SK-N-SH (cell line): ENCODE measurements around the gene LAMTOR4. TPM values are rescaled to one million over a fixed set of nuclear protein-coding genes. Genes with fewer than 3 reads are reported as not detected.

Source experiments
- CTCF ChIA-PET: fragments of 300-600, 350-600 bp; formaldehyde crosslinking; extraction: SDS; loops from one replicate; lab custom pipeline; 2021; lab: Yijun Ruan, JAX
- POLR2A ChIA-PET: fragments of 350-600 bp; sonication (Branson Sonifier 250); formaldehyde crosslinking; extraction: SDS; loops from one replicate; lab custom pipeline; 2020; ENCODE audit warnings: antibody characterized with exemption, inconsistent platforms; lab: Yijun Ruan, JAX
- DNase-seq: peaks from one replicate; pipeline ENCODE4 v3.0.0; 2012
- H2AFZ ChIP-seq: fragments of 200-600 bp; sonication (generic); 2 replicates; pipeline ENCODE4 v1.8.1; 2016; ENCODE audit warnings: antibody characterized with exemption, mild to moderate bottlenecking, low read depth
- H3F3A ChIP-seq: fragments of 200-600 bp; sonication (generic); replicated peaks from 2 replicates; pipeline ENCODE3; 2016; ENCODE audit warnings: antibody characterized with exemption, mild to moderate bottlenecking; ENCODE audit not compliant: insufficient read depth
- H3K27ac ChIP-seq, 2 experiments: fragments of 200-500 bp in 1 of 2; fragments of 200-600 bp in 1 of 2; sonication (Bioruptor generic) in 1 of 2; sonication (generic), shearing (Covaris generic) in 1 of 2; 2 replicates each; pipeline versions ENCODE4 v1.5.1 to v1.6.1; 2014 to 2016; ENCODE audit warnings: low read depth in 2 of 2, inconsistent platforms in 1 of 2, low read length in 1 of 2, mild to moderate bottlenecking in 1 of 2, mixed read lengths in 1 of 2
- H3K27me3 ChIP-seq: fragments of 200-600 bp; sonication (generic), shearing (Covaris generic); 2 replicates; pipeline ENCODE4 v1.6.1; 2016; ENCODE audit warnings: mixed run types; ENCODE audit not compliant: insufficient read depth
- H3K36me3 ChIP-seq, 2 experiments: fragments of 200-500 bp in 1 of 2; fragments of 200-600 bp in 1 of 2; sonication (Bioruptor generic) in 1 of 2; sonication (generic) in 1 of 2; replicated peaks in 1 of 2; 2 replicates each; pipeline versions ENCODE3 to v1.5.1; 2014 to 2016; ENCODE audit warnings: low read length in 1 of 2, mild to moderate bottlenecking in 1 of 2; ENCODE audit not compliant: insufficient read depth in 2 of 2, control insufficient read depth in 1 of 2
- H3K4me1 ChIP-seq, 2 experiments: fragments of 200-500 bp in 1 of 2; fragments of 200-600 bp in 1 of 2; sonication (Bioruptor generic) in 1 of 2; sonication (generic), shearing (Covaris generic) in 1 of 2; 2 replicates each; pipeline versions ENCODE4 v1.5.1 to v1.6.1; 2014 to 2016; ENCODE audit warnings: low read depth in 1 of 2, low read length in 1 of 2, mixed run types in 1 of 2; ENCODE audit not compliant: insufficient read depth in 2 of 2, control insufficient read depth in 1 of 2
- H3K4me2 ChIP-seq: fragments of 200-600 bp; sonication (generic), shearing (Covaris generic); 2 replicates; pipeline ENCODE4 v1.6.1; 2017; ENCODE audit warnings: mixed run types
- H3K4me3 ChIP-seq, 2 experiments: fragments of 200-500 bp in 1 of 2; fragments of 200-600 bp in 1 of 2; sonication (Bioruptor generic) in 1 of 2; sonication (generic), shearing (Covaris generic) in 1 of 2; 2 replicates each; pipeline versions ENCODE4 v1.5.1 to v1.8.1; 2014 to 2016; ENCODE audit warnings: low read depth in 2 of 2, inconsistent platforms in 1 of 2, low read length in 1 of 2, mild to moderate bottlenecking in 1 of 2, mixed read lengths in 1 of 2, moderate library complexity in 1 of 2
- H3K79me2 ChIP-seq: fragments of 200-600 bp; sonication (generic); 2 replicates; pipeline ENCODE4 v1.8.1; 2017; ENCODE audit warnings: mild to moderate bottlenecking; ENCODE audit not compliant: insufficient read depth
- H3K9ac ChIP-seq: fragments of 200-600 bp; sonication (generic); 2 replicates; pipeline ENCODE4 v1.6.1; 2017; ENCODE audit warnings: mixed run types
- H3K9me2 ChIP-seq: fragments of 200-600 bp; sonication (generic); 2 replicates; pipeline ENCODE4 v1.6.1; 2017; ENCODE audit warnings: mixed run types
- H3K9me3 ChIP-seq: fragments of 200-600 bp; sonication (generic); 2 replicates; pipeline ENCODE4 v1.6.1; 2017; ENCODE audit warnings: mixed run types, mild to moderate bottlenecking, moderate library complexity
- H4K20me1 ChIP-seq: fragments of 200-600 bp; sonication (generic); 2 replicates; pipeline ENCODE4 v1.6.1; 2017; ENCODE audit warnings: mild to moderate bottlenecking, mixed run types; ENCODE audit not compliant: insufficient read depth
- CHD2 ChIP-seq: fragments of 150-350 bp; IDR thresholded peaks from 2 replicates; pipeline ENCODE4 v1.6.1; 2018; ENCODE audit warnings: low read length; ENCODE audit not compliant: partially characterized antibody
- EP300 ChIP-seq, 2 experiments: IDR thresholded peaks; 2 replicates each; pipeline versions ENCODE4 v1.4.0 to v1.6.1; 2012; ENCODE audit warnings: borderline replicate concordance in 1 of 2, low read depth in 1 of 2, low read length in 1 of 2
- EZH2phosphoT487 ChIP-seq: fragments of 200-600 bp; sonication (generic); IDR thresholded peaks from 2 replicates; pipeline ENCODE4 v1.6.1; 2017; ENCODE audit warnings: low read depth, mixed run types, mild to moderate bottlenecking, antibody characterized with exemption, moderate library complexity, borderline replicate concordance
- FOXJ3 ChIP-seq: sonication (generic); formaldehyde crosslinking; IDR thresholded peaks from 2 replicates; pipeline ENCODE4 v1.5.1; 2020; ENCODE audit warnings: mild to moderate bottlenecking, missing genetic modification reagents
- FOXM1 ChIP-seq: IDR thresholded peaks from 2 replicates; pipeline ENCODE4 v1.4.0; 2012; ENCODE audit warnings: low read depth, mild to moderate bottlenecking
- GABPA ChIP-seq: IDR thresholded peaks from 2 replicates; pipeline ENCODE4 v1.4.0; 2012; ENCODE audit warnings: low read depth, mild to moderate bottlenecking
- GATA2 ChIP-seq: sonication (generic); formaldehyde crosslinking; IDR thresholded peaks from 2 replicates; pipeline ENCODE4 v1.5.0; 2020; ENCODE audit warnings: mild to moderate bottlenecking, missing genetic modification reagents
- JUND ChIP-seq: IDR thresholded peaks from 2 replicates; pipeline ENCODE4 v1.4.0; 2012
- MEF2A ChIP-seq: IDR thresholded peaks from 2 replicates; pipeline ENCODE4 v1.4.0; 2012; ENCODE audit warnings: low read depth, borderline replicate concordance
- MXI1 ChIP-seq: IDR thresholded peaks from 2 replicates; pipeline ENCODE4 v1.6.1; 2012; ENCODE audit warnings: mild to moderate bottlenecking, low read depth, low read length, improper control_type of control experiment
- NFIC ChIP-seq: IDR thresholded peaks from 2 replicates; pipeline ENCODE4 v1.4.0; 2012; ENCODE audit warnings: borderline replicate concordance
- NRF1 ChIP-seq: IDR thresholded peaks from 2 replicates; pipeline ENCODE4 v1.6.1; 2012; ENCODE audit warnings: low read depth, mild to moderate bottlenecking, low read length
- POLR2AphosphoS5 ChIP-seq: IDR thresholded peaks from 2 replicates; pipeline ENCODE4 v1.6.1; 2012; ENCODE audit warnings: low read depth, low read length
- RCOR1 ChIP-seq: fragments of 150-350 bp; IDR thresholded peaks from 2 replicates; pipeline ENCODE4 v1.6.1; 2017; ENCODE audit warnings: antibody characterized with exemption, low read length
- RFX5 ChIP-seq: IDR thresholded peaks from 2 replicates; pipeline ENCODE4 v1.6.1; 2012; ENCODE audit warnings: mild to moderate bottlenecking, improper control_type of control experiment, low read length
- RXRA ChIP-seq: IDR thresholded peaks from 2 replicates; pipeline ENCODE4 v1.4.0; 2012; ENCODE audit warnings: low read depth, mild to moderate bottlenecking, borderline replicate concordance
- TAF1 ChIP-seq: IDR thresholded peaks from 2 replicates; pipeline ENCODE4 v1.6.1; 2012; ENCODE audit warnings: low read depth, mild to moderate bottlenecking, low read length, moderate library complexity, borderline replicate concordance
- TCF12 ChIP-seq: IDR thresholded peaks from 2 replicates; pipeline ENCODE4 v1.4.0; 2012
- TEAD4 ChIP-seq: IDR thresholded peaks from 2 replicates; pipeline ENCODE4 v1.4.0; 2012; ENCODE audit warnings: mild to moderate bottlenecking, borderline replicate concordance; ENCODE audit not compliant: insufficient read depth
- YY1 ChIP-seq: IDR thresholded peaks from 2 replicates; pipeline ENCODE4 v1.4.0; 2012; ENCODE audit warnings: low read depth, mild to moderate bottlenecking
- WGBS: methylation state at CpG from one replicate; pipeline ENCODE4 v1.1.6; 2017; ENCODE audit warnings: low lambda C conversion rate; 5-methylcytosine and 5-hydroxymethylcytosine counted together
- polyA plus RNA-seq, 3 experiments: library from polyadenylated mRNA; depleted of rRNA; stranded (reverse); fragments of >200 nt; gene quantifications; 2 replicates each; pipeline ENCODE4 v1.2.3, GENCODE V29; 2012
- TF ChIP-seq, protein P1 (sequence below): IDR thresholded peaks from 2 replicates; pipeline ENCODE4; 2012
- TF ChIP-seq, protein P2 (sequence below): IDR thresholded peaks from 2 replicates; pipeline ENCODE4 v1.4.0; 2012; ENCODE audit warnings: low read depth, borderline replicate concordance
- TF ChIP-seq, protein P3 (sequence below): IDR thresholded peaks from 2 replicates; pipeline ENCODE4 v1.4.0; 2012; ENCODE audit warnings: low read depth, borderline replicate concordance

The LAMTOR4 gene
- polyA plus RNA-seq, 1 of the 3 experiments (the other 2 are of a cell fraction), result 630 TPM

DNA sequence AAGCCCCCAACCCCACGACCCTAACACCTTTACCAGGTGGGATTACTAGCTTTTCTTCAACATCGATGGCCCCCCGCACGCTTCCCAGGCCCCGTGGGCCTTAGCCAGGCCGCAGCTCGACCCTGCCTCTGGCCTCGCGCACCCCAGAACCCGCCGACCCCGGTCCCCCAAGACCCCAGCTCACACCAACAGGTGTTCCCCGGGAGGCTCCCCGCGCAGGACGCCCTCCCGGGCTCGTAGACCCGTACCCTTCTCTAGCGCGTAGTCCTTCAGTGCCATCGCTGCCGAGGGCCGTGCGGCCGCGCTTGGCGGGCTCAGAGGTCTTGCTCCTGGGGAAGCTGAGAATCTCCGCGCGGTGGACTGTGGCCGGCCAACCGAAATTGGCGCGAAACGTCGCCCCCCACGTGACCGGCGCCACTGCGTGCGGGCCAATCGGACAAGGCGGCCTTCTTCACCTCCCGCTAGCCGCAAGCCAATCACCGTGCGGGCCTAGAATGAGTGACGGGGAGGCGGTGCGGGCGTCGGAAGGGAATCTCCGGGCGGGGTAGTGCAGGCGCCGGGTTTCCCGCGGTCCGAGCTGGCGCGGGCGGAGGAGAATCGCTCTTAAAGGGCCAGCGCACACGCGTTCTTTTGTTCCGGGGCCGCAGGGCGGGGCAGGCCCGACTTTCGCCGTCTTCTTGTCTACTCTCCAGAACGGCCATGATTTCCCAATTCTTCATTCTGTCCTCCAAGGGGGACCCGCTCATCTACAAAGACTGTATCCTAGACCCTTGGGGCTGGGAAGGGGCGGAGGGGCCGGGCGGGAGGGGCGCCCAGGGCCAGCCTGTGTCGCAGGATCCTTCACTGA, 47.5 kb upstream of the LAMTOR4 start, which contains the start of the genes AP4M1 and MCM7 (continued):
- no peak; the same call in 1 of the 2 replicates for TF ChIP-seq FOXM1
- no peak for TF ChIP-seq GATA2
- peak; percentile 61 for TF ChIP-seq MXI1
- TF ChIP-seq NRF1, result peak; percentile 43; the same call in 1 of the 2 replicates
- peak; percentile 54; the same call in 1 of the 2 replicates for TF ChIP-seq RFX5
- TF ChIP-seq CHD2, result peak; percentile 92
- TF ChIP-seq, protein P1, sequence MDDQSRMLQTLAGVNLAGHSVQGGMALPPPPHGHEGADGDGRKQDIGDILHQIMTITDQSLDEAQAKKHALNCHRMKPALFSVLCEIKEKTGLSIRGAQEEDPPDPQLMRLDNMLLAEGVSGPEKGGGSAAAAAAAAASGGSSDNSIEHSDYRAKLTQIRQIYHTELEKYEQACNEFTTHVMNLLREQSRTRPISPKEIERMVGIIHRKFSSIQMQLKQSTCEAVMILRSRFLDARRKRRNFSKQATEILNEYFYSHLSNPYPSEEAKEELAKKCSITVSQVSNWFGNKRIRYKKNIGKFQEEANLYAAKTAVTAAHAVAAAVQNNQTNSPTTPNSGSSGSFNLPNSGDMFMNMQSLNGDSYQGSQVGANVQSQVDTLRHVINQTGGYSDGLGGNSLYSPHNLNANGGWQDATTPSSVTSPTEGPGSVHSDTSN, result peak; percentile 100
- TF ChIP-seq, protein P2, sequence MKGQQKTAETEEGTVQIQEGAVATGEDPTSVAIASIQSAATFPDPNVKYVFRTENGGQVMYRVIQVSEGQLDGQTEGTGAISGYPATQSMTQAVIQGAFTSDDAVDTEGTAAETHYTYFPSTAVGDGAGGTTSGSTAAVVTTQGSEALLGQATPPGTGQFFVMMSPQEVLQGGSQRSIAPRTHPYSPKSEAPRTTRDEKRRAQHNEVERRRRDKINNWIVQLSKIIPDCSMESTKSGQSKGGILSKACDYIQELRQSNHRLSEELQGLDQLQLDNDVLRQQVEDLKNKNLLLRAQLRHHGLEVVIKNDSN, result peak; percentile 100
- peak; percentile 35; the same call in 1 of the 2 replicates for TF ChIP-seq NFIC
- TF ChIP-seq TAF1, result peak; percentile 76; the same call in 1 of the 2 replicates
- peak; percentile 37; the same call in 1 of the 2 replicates for TF ChIP-seq YY1
- TF ChIP-seq POLR2AphosphoS5, result peak; percentile 88
- peak; percentile 60; the same call in 1 of the 2 replicates for TF ChIP-seq FOXJ3 (CRISPR knock-in tag)
- peak; percentile 65 for TF ChIP-seq GABPA

DNA sequence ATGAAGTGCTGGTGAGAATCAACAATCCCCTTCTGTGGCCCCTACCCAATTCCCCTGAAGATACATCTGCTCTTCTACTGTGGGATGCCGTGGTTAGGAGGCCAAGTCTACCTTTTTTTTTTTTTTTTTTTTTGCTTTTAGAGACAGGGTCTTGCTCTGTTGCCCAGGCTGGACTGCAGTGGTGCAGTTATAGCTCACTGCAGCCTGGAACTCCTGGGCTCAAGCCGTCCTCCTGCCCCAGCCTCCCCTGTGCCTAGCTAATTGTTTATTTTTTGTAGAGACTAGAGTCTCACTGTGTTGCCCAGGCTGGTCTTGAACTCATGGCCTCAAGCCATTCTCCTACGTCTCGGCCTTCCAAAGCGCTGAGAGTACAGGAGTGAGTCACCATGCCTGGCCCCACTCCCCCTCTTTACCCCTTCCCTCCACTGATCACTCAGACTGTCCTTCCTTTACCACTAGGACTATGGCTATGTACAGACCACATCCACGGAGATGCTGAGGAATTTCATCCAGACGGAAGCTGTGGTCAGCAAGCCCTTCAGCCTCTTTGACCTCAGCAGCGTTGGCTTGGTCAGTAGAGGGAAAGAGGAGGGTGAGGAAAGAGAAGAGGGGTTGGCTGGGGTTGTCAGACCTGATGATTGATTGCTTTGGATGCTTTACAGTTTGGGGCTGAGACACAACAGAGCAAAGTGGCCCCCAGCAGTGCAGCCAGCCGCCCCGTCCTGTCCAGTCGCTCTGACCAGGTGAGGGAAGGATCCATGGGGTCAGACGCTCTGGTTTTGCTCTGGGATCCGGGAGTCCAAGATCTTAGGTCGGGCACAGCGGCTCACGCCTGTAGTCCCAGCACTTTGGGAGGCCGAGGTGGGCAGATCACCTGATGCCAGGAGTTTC, 45.5 kb upstream of the LAMTOR4 start:
- H3K36me3 ChIP-seq, result peaks cover 38 to 46% of the 10 kb centered on the region in 2 experiments
- DNase-seq, result peak; percentile 29
- H4K20me1 ChIP-seq, result peaks cover 4% of the 10 kb centered on the region
- H3K27ac ChIP-seq, result peak overlapping the region in 1 of 2 experiments; percentile 95; a peak in 2 of 4 replicates
- peaks cover 21 to 24% of the 10 kb centered on the region in 2 experiments for H3K4me1 ChIP-seq
- H3K79me2 ChIP-seq, result peaks cover 43% of the 10 kb centered on the region
- H3K27me3 ChIP-seq, result no peaks in the 10 kb centered on the region
- H3K9me2 ChIP-seq, result no peaks in the 10 kb centered on the region
- H2AFZ ChIP-seq, result peak overlapping the region; percentile 73; the same call in 1 of the 2 replicates
- POLR2A ChIA-PET, result interaction anchor here (3.3 to 4.2 kb wide), 3 partner anchors 13 to 26 kb away, joined by 19 to 98 read pairs (median 70); partner anchors contain the start of genes COPS6 and MBLAC1
- WGBS, result 85% methylated on average over 17 of the region's 17 CpGs
- H3K9me3 ChIP-seq, result no peaks in the 10 kb centered on the region
- H3K4me2 ChIP-seq, result peak overlapping the region; percentile 100
- peak overlapping the region; percentile 70 to 99; a peak in 2 of 4 replicates for H3K4me3 ChIP-seq
- CTCF ChIA-PET, result interaction anchor here (0.6 to 5.4 kb wide), 4 partner anchors 20 to 124 kb away, joined by 3 to 74 read pairs (median 24); partner anchors contain the start of gene ZNF3
- H3F3A ChIP-seq, result peaks cover 33% of the 10 kb centered on the region
- H3K9ac ChIP-seq, result peak overlapping the region; percentile 98; the same call in 1 of the 2 replicates
- TF ChIP-seq RXRA (no peak; the same call in 1 of the 2 replicates), EP300 (IDR thresholded peaks at IDR 0.05; ENCODE audit: borderline replicate concordance in 1 of 2, low read depth in 1 of 2, low read length in 1 of 2) (no peak), TEAD4 (no peak), JUND (peak; percentile 56; the same call in 1 of the 2 replicates), GABPA (no peak), CHD2 (no peak), FOXM1 (no peak), TCF12 (peak; percentile 69), MEF2A (no peak), EZH2phosphoT487 (no peak), TAF1 (no peak), NRF1 (no peak), RFX5 (no peak), RCOR1 (no peak)
- TF ChIP-seq, protein P3, sequence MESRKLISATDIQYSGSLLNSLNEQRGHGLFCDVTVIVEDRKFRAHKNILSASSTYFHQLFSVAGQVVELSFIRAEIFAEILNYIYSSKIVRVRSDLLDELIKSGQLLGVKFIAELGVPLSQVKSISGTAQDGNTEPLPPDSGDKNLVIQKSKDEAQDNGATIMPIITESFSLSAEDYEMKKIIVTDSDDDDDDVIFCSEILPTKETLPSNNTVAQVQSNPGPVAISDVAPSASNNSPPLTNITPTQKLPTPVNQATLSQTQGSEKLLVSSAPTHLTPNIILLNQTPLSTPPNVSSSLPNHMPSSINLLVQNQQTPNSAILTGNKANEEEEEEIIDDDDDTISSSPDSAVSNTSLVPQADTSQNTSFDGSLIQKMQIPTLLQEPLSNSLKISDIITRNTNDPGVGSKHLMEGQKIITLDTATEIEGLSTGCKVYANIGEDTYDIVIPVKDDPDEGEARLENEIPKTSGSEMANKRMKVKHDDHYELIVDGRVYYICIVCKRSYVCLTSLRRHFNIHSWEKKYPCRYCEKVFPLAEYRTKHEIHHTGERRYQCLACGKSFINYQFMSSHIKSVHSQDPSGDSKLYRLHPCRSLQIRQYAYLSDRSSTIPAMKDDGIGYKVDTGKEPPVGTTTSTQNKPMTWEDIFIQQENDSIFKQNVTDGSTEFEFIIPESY, result no peak
- TF ChIP-seq, protein P1, result peak; percentile 95
